Left renal cortex interstitium (tissue), 4 donors: ENCODE measurements around the gene AMH. TPM values are rescaled to one million over a fixed set of nuclear protein-coding genes. Genes with fewer than 3 reads are reported as not detected.

Source experiments
- DNase-seq, 4 donors: peaks; one replicate each; pipeline ENCODE4 v3.0.0-alpha.2; 2013; ENCODE audit warnings: low read depth in 4 of 4, low spot score in 2 of 4, missing footprints in 1 of 4
- polyA plus RNA-seq, 4 donors: library from polyadenylated mRNA; unstranded; fragments of 120-200 nt; gene quantifications; one replicate each; pipeline ENCODE4 v1.2.1, GENCODE V29; 2013; ENCODE audit not compliant: insufficient read length in 4 of 4

Gene AMH
- polyA plus RNA-seq, 4 donors: 0.96 to 3.8 (median 2.4) TPM

DNA sequence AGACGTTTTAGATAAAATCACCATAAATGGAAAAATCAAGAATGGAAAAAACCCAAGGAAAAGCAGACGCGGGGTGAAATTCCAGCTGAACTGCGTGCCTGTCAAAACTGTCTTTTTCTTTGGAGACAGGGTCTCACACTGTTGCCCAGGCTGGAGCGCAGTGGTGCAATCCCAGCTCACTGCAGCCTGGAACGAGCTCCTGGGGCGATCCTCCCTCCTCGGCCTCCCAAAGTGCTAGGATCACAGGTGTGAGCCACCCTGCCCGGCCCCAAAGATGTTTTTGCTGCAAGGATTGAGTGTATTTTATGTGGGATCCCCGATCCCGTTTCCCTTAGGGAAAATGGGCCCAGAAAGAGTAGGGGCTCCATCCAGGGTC lies 33.7 kb downstream of the AMH start:
- no peak for DNase-seq

DNA sequence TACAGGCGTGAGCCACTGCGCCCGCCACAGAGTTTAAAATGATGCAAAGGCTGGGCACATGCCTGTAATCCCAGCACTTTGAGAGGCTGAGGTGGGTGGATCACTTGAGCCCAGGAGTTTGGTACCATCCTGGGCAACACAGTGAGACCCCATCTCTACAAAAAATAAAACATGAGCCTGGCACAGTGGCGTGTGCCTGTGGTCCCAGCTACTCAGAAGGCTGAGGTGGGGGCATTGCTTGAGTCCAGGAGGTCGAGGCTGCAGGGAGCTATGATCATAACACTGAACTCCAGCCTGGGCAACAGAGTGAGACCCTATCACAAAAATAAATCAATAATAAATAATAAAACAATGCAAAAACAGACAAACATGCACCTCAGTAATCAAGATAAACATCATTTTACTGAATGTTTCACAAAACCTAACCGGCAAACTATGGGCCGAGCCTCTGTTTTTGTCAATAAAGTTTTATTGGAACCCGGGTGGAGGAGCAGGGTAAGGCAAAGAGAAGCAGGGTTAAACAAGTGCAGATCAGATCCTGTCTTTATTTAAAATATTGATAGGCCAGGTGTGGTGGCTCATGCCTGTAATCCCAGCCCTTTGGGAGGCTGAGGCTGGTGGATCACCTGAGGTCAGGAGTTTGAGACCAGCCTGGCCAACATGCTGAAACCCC lies 34.8 kb downstream of the AMH start:
- no peak for DNase-seq

DNA sequence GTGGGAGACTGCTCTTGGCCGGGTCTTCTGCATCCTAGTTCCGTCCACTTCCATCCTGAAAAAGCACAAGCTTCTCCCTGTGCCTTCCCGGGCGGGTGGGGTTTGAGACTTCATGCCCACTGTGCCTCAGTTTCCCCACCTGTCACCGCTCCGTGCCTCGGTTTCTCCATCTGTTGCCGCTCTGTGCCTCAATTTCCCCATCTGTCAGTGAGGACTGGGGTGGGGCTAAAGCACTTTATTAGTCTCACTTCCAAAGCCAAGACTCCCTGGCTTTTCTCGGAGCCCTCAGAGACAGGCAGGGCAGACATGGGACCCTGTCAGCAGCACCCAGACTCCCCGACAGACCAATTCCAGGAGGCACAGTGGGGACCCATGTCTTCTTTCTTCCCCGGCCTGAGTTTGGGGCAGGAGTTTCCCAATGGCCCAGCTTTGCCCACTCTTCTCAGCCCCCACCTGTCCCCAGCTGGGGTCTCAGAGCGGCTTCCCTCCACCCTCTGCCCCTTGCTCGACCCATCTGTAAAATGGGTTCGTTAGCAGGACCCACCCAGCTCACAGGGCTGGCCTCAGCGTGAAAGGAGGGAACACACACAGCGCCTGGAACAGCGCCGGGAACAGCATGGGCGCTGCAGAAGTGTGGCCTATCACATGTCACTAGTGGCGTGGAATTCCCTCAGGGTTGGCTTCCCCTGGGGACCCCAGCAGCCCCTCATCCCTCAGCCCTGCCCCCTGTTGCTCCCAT lies 37.4 kb downstream of the AMH start:
- DNase-seq: no peak

DNA sequence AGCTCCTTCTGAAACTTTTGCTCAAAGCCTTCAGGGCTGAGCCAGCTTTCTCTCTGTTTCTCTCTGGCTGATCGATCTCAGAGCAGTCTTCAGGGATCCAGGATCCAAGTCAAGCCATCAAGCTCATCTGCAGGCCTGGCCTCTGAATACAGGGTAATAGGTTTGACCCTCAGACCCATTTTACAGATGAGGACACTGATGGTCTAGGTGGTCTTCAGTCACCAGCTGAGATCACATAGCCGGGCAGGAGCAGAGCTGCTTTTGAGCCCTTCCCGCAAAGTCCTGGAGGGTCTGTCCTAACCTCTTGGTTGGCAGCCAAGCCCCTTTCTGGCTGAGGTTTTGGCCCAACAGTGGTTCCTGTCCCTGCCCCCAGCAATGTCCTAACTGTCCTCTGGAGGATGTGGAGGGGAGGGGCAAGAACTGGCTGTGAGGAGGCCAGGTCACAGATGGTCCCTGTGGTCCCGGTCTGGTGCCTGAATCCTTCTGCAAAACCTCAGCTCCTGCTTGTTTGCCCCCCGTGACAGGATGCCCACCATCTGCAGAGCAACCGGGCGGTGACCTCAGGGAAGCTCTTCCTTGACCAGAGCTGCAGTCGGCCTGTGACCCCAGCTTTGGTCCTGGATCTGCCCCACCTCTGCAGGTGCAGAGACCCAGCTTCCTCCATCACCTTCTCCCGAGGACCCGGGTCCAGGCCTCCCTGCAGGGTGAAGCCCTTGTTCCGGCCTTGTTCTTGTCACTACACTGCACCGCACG lies 38.6 kb downstream of the AMH start:
- DNase-seq: no peak

DNA sequence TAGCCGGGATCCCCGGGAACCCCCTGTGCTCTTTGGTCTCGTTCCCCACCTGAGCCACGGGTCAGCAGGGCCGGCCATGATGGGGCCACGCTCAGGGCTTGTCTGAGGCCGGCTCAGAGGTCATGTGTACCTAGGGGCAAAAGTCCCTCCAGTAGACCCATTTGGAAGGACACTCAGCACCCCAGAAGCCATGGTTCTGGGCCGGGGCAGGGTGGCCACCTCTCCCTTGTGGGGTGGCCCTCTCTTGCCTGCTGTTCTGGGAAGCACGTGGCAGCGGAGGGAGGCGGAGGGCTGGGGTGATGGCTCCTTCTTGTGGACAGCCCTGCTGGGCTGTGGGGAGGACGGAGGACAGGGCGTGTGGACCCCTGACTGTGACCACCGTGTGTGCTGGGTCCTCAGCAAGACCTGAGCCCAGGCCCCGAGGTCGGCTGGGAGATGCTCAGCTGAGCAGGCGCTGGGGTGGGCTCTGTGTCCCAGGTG lies 39.3 kb downstream of the AMH start:
- DNase-seq: no peak

DNA sequence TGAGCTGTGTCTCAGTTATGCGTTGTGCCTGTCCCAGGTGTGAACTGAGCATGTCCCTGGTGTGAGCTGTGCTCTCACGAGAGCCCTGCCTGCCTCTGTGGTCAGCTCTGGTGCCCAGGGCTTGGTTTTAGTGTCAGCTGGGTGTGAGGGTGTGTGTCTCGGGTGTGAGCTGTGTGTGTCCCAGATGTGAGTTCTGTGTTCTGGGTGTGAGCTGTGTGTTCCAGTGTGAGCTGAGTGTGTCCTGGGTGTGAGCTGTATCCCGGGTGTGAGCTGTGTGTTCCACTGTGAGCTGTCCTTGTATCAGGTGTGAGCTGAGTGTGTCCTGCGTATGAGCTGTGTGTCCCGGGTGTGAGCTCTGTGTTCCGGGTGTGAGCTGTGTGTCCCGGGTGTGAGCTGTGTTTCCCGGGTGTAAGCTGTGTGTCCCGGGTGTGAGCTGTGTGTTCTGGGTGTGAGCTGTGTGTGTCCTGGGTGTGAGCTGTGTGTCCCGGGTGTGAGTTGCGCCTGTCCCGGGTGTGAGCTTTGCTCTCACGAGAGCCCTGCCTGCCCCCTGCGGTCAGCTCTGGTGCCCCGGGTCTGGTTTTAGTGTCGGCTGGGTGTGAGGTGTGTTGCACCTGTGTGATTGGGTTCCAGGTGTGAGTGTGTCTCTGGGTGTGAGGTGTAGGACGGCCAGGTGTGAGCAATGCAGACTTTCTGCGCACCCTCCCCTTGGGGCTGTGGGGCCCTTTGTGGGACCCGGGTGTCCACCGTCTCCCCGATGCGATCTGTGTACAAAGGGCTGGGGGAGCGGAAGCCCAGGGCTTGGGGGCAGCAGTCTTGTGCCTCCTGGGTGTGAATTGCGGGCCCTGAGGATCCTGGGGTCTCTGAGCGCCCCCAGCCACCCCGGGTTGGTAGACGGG lies 39.9 kb downstream of the AMH start:
- no peak for DNase-seq

DNA sequence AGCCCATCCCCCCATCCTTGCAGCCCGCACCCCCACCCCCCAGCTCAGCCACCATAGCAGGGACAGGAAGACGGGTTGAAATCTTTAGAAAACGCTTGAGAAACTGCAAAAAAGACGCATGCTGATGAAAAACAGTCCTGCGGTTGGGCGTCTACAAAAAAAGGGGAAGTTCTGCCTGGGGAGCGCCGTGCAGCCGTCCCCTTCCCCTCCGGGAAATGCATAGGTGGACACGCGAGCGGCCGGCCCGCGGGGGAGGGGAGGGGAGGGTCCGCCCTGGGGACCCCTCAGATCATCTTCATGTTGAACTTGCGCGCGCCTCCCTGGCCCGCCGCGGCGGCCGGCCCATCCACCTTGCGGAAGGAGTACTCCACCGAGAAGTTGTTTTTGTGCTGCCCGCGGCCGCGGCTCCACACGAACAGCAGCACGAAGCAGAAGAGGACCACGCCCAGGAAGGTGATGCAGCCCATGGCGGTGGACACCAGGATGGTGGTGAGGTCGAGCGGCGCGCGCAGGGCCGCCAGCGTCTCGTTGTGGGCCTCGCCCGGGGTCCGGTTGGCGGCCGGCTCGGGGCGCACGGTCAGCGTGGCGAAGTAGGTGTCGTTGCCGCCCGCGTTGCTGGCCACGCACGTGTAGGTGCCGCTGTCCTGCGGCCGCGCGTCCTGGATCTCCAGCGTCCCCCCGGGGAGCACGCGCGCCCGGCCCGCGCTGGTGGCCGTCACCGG lies 40.8 kb downstream of the AMH start:
- DNase-seq: no peak

DNA sequence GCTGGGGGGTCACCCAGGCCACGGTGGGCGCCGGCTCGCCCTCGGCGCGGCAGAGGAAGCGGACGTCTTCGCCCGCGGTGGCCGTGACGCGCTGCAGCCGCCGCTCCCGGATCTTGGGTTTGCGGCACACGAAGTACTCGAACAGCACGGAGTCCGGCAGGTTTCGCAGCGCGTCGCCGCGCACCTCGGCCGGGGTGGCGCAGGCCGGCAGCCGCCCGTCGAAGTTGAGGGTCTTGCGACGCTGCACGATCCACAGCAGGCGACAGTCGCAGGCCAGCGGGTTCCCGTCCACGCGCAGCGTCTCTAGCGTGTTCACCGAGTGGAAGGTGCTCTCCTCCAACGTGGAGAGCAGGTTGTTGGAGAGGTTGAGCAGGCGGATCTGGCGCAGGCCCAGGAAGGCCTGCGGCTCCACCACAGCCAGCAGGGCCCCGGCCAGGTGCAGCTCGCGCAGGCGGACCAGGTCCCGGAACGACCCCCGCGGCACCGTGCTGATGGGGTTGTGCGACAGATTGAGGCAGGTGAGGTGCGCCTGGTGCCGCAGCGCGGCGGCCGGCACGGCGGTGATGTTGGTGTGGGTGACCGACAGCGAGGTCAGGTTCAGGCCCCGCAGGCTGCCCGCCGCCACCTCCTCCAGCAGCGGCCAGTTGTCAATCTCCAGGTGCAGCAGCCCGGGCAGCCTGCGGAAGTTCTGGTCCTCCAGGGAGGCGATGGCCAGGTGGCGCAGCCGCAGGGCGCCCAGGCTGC lies 41.5 kb downstream of the AMH start:
- no peak for DNase-seq

DNA sequence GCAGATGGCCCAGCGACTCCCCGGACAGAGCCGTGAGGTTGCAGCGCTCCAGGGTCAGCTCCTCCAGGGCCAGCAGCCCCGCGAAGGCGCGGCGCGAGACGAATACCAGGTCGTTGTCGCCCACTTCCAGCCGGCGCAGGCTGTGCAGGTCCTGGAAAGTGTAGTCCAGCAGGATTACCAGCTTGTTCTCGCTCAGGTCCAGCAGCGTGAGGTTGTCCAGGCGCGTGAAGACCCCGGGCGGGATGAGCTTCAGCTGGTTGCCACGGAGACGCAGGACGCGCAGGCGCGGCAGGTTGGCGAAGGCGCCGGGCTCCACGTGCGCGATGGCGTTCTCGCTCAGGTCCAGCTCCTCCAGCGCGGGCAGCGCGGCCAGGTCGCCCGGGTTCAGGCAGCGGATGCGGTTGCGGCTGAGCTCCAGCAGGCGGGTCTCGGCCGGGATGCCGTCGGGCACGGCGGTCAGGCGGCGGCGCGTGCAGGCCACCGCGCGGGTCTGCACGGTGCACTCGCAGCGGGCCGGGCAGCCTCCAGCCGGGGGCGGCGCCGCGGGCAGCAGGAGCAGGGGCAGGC lies 42.1 kb downstream of the AMH start:
- DNase-seq: no peak

DNA sequence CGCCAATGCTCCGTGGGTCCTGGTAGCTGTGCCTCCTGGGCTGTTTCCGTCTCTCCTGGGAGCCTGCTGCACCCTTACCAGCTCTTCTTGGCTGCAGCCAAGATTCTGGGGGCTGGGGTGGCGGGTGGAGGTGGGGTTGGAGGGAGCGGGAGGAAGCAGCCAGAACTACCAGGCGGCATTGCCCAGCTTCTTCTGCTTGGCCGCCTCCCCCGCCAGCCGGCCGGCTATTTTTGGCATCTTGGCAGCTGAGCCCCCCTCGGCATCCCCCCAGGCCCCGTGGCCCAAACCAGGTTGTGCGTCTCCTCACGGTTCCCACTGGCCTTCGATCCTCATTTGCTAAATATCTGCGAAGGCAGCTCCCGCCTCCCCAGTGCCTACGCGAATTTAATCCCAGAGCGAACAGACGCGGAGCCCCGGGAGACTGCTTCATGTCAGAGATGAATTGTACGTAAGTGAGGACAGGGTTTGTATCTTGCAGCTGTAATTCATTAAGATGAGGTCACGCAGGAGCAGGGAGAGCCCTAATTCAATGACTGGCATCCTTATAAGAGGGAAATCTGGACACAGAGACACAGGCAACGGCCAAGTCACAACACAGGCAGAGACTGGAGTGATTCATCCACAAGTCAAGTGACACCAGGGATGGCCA lies 45.7 kb downstream of the AMH start:
- no peak for DNase-seq

DNA sequence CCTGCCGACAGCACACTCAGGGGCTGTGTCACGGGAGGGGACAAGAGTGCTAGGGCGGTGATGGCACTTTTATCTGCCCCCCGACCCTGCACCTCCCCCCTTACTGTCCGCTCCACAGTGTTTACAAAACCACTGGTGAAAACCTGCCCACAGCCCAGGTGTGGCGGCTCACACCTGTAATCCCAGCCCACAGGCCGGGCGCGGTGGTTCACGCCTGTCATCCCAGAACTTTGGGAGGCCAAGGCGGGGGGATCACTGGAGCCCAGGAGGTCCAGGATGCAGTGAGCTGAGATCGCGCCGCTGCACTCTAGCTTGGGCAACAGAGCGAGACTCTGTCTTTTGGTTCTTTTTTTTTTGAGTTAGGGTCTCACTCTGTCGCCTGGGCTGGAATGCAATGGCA lies 47.0 kb downstream of the AMH start:
- no peak for DNase-seq

DNA sequence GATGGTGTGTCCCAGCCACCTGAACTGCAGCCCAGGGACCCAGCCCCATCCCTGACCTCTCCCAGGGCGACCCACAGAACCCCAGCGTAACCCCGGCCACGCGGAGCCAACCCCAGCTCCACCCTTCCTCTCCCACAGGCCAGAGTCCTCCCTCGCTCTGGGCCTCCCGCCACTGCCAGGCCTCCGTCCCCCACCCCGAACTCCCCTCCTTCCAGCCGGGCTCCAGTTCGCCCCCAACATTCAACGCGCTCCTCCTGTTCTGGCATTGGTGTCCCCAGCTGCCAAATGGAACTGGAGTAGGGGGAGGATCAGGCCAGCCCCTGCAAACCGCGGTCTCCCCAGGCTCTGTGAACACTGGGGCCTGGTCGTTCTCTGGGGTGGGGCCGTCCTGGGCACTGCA lies 51.4 kb downstream of the AMH start:
- no peak for DNase-seq

Other genes starting within 250 kb of the AMH start
- gene BTBD2, start 233.6 kb upstream of the AMH start, polyA plus RNA-seq: 100 to 1,000 TPM in 2 of 4 donors, 10 to 100 TPM in 2; 75.3 to 134 (median 112) TPM
- gene MKNK2, start 198.1 kb upstream of the AMH start, polyA plus RNA-seq: 10 to 100 TPM; 54.6 to 86.8 (median 81.6) TPM
- 10 to 100 TPM; 20.9 to 33.3 (median 25.1) TPM for gene MOB3A, start 153.0 kb upstream of the AMH start, polyA plus RNA-seq
- gene IZUMO4, start 152.4 kb upstream of the AMH start, polyA plus RNA-seq: 1 to 10 TPM; 4.0 to 9.2 (median 7.4) TPM
- gene AP3D1, start 97.8 kb upstream of the AMH start, polyA plus RNA-seq: 100 to 1,000 TPM in 3 of 4 donors, 10 to 100 TPM in 1; 92.0 to 128 (median 113) TPM
- gene DOT1L, start 85.4 kb upstream of the AMH start, polyA plus RNA-seq: 10 to 100 TPM; 20.1 to 43.7 (median 29.1) TPM
- gene PLEKHJ1, start 13.0 kb upstream of the AMH start, polyA plus RNA-seq: 10 to 100 TPM; 60.5 to 98.5 (median 82.3) TPM
- gene SF3A2, start 12.5 kb upstream of the AMH start, polyA plus RNA-seq: 10 to 100 TPM; 55.3 to 92.4 (median 84.6) TPM
- under 1 TPM; 0.23 to 0.94 (median 0.74) TPM for gene JSRP1, start 7.1 kb downstream of the AMH start, polyA plus RNA-seq
- under 1 TPM in 3 of 4 donors, not detected in 1; 0.06 to 0.21 (median 0.16) TPM for gene PEAK3, start 32.9 kb downstream of the AMH start, polyA plus RNA-seq
- gene LINGO3, start 58.8 kb downstream of the AMH start, polyA plus RNA-seq: under 1 TPM; 0.06 to 0.14 (median 0.09) TPM
- 100 to 1,000 TPM in 3 of 4 donors, 10 to 100 TPM in 1; 75.3 to 125 (median 114) TPM for gene LSM7, start 79.3 kb downstream of the AMH start, polyA plus RNA-seq
- gene SPPL2B, start 79.4 kb downstream of the AMH start, polyA plus RNA-seq: 100 to 1,000 TPM in 2 of 4 donors, 10 to 100 TPM in 2; 39.5 to 141 (median 89.3) TPM
- gene TMPRSS9, start 110.9 kb downstream of the AMH start, polyA plus RNA-seq: 1 to 10 TPM in 1 of 4 donors, under 1 TPM in 3; 0.08 to 1.2 (median 0.62) TPM
- 100 to 1,000 TPM in 1 of 4 donors, 10 to 100 TPM in 3; 64.7 to 125 (median 91.1) TPM for gene TIMM13, start 178.3 kb downstream of the AMH start, polyA plus RNA-seq
- 10 to 100 TPM; 51.4 to 93.0 (median 76.8) TPM for gene LMNB2, start 207.6 kb downstream of the AMH start, polyA plus RNA-seq
- 10 to 100 TPM in 3 of 4 donors, 1 to 10 TPM in 1; 9.9 to 17.6 (median 11.3) TPM for gene GADD45B, start 226.8 kb downstream of the AMH start, polyA plus RNA-seq